Measurements from ENCODE around the gene CACNA2D4. TPM values are rescaled to one million over a fixed set of nuclear protein-coding genes. Genes with fewer than 3 reads are reported as not detected.

The CACNA2D4 gene
- total RNA-seq, 1 donor from 2014 or later = not detected

DNA sequence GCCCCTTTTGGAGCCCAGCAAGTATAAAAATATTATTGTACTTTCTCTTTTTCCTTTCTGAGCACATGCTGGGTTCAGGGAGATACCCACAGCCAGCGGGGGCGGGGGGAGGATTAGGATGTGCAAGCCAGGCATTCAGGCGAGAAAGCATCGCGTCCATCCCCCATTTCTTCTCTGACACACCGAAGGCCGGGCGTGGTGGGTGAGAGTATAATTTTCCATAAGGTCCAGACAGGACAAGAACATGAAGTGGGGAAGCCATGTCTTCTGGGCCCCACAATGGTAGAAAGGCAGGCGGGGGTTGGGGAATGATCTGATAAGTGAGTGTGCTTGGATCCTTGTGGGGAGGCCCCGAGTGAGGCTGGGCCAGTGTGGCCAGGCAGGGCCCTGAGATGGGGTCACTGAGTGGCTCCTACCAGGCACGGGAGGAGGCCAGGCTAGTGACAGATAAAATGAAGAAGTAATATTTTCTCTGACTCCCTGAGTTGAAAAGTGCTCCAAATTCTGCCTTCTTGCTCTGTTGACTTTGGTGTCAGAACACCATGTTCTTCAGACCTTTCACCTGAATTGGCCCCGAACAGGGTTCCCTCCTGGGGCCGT is 108.8 kb downstream of the CACNA2D4 start:
- Histone ChIP-seq H3K27me3 (no peaks in the 10 kb centered on the region), H3K36me3 (no peaks in the 10 kb centered on the region), H3K4me1 (peaks cover 0 to 6% of the 10 kb centered on the region in 2 donors), H3K27ac (no peak overlapping the region), H3K9me3 (no peaks in the 10 kb centered on the region), H3K4me3 (no peak overlapping the region)
- intact Hi-C loops (cut with DNase I) = no loop called here
- TF ChIP-seq, protein P1, sequence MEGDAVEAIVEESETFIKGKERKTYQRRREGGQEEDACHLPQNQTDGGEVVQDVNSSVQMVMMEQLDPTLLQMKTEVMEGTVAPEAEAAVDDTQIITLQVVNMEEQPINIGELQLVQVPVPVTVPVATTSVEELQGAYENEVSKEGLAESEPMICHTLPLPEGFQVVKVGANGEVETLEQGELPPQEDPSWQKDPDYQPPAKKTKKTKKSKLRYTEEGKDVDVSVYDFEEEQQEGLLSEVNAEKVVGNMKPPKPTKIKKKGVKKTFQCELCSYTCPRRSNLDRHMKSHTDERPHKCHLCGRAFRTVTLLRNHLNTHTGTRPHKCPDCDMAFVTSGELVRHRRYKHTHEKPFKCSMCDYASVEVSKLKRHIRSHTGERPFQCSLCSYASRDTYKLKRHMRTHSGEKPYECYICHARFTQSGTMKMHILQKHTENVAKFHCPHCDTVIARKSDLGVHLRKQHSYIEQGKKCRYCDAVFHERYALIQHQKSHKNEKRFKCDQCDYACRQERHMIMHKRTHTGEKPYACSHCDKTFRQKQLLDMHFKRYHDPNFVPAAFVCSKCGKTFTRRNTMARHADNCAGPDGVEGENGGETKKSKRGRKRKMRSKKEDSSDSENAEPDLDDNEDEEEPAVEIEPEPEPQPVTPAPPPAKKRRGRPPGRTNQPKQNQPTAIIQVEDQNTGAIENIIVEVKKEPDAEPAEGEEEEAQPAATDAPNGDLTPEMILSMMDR (IDR thresholded peaks at IDR 0.05) = no peak
- DNase-seq (ENCODE audit: low spot score in 2 of 2) = no peak

DNA sequence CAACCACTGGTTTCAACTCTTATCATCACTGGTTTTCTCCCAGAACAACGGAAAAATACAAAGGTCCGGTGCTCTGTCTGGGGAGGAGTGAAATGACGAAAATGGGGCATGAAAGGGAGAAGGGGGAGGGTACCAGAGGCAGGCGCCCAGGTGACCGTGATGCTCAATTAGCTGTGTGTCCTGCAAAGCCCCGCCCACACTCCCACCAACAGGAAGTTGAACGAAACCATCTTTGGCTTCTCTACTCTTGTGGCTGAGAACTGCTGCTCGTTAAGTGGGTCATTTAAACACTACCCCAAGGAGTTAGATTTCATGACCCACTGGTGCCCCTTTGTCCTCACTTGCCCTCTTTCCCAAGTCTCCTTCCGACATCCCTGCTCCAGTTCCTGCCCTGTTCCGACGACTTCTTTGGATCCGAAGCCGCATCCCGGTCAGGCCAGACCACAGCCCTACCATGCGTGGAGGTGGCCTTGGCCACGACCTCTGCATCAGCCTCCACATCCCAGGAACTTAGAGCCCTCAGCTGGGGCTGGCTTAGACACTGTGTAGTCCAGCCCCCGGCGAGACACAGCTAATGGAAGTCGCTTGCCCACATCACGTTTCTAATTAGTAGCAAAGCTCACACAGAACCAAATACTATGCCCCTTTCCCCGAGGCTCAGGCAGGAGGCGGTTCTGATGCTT is 109.5 kb downstream of the CACNA2D4 start:
- Histone ChIP-seq H3K4me3 (no peak overlapping the region), H3K36me3 (no peaks in the 10 kb centered on the region), H3K27me3 (no peaks in the 10 kb centered on the region), H3K9me3 (no peaks in the 10 kb centered on the region), H3K27ac (no peak overlapping the region), H3K4me1 (peaks cover 0 to 7% of the 10 kb centered on the region in 2 donors)
- DNase-seq (ENCODE audit: low spot score in 2 of 2) = no peak
- intact Hi-C loops (cut with DNase I) = no loop called here
- TF ChIP-seq, protein P1 (IDR thresholded peaks at IDR 0.05) = no peak

DNA sequence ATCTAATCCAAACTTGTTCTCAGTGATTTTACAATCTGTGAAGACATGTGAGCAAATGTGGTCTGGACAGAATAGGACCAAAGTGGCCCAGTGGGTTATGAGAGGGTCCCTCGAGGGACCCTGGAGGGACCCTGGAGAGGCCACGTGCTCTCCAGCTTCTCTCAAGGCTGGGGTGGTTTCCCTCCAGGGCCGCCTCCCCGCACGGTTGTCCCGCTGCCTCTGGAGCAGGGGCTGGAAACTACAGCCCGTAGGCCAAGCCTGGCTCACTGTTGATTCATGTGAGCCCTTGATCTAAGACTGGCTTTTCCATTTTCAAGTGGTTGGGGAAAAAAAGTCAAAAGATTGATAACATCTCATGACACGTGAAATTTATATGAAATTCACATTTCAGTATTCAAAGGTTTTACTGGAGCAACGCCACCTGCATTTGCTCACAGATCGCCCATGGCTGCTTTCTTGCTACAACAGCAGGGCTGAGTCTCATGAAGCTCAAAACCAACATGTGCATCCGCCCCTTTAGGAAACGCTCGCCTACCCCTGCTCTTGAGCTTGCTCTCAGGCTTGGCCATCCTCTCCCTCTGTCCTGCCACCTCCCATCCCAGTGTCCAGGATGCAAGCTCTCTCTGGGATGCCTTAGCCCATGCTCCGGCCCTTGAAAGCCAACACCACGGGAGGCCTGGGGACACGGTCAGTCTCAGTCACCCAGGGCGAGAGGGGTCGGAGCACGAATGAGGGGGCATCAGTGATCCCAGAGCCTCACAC is 110.2 kb downstream of the CACNA2D4 start:
- no peaks in the 10 kb centered on the region for H3K27me3 ChIP-seq
- TF ChIP-seq, protein P1 (IDR thresholded peaks at IDR 0.05) = no peak
- H3K36me3 ChIP-seq = no peaks in the 10 kb centered on the region
- H3K4me3 ChIP-seq = no peak overlapping the region
- H3K9me3 ChIP-seq = no peaks in the 10 kb centered on the region
- peaks cover 0 to 7% of the 10 kb centered on the region in 2 donors for H3K4me1 ChIP-seq
- no peak overlapping the region for H3K27ac ChIP-seq
- DNase-seq (ENCODE audit: low spot score in 2 of 2) = no peak
- intact Hi-C loops (cut with DNase I) = no loop called here

DNA sequence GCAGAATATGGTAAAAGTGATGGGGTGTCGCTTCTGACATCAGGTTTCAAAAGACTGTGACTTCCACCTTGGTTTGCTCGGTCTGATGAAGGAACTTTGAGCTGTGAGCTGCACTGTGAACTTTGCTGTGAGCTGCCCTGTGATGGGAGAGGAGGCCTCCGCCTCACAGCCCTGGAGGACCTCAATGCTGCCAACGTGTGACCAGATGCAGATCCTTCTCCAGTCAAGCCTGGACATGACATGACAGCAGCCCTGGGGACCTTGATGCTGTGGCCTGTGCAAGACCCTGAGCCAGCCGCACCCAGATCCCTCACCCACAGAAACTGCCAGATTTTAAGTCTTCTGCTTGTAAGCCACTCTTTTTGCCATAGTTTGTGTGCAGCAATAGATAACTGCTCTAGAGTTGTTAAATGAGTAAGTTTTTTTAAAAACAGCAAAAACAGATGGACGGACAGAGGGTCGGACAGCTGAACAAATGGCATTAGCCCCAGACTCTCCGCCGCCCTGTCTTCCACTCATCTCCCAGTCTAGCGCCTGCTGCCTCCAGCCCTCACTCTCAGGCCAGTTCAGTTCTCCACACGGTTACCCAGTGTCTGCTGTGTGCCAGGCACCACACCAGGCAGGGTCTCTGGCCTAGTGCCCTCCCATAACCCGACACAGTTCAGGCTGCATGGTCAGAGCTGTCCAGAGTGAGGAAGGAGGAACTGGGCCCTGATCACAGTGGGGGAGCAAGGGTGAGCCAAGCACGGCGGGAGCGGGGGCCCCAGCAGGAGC is 111.2 kb downstream of the CACNA2D4 start:
- Histone ChIP-seq H3K27me3 (no peaks in the 10 kb centered on the region), H3K4me3 (no peak overlapping the region), H3K36me3 (no peaks in the 10 kb centered on the region), H3K4me1 (peaks cover 0 to 7% of the 10 kb centered on the region in 2 donors), H3K9me3 (no peaks in the 10 kb centered on the region), H3K27ac (no peak overlapping the region)
- intact Hi-C loops (cut with DNase I) = no loop called here
- no peak for DNase-seq (ENCODE audit: low spot score in 2 of 2)
- TF ChIP-seq, protein P1 (IDR thresholded peaks at IDR 0.05) = no peak

DNA sequence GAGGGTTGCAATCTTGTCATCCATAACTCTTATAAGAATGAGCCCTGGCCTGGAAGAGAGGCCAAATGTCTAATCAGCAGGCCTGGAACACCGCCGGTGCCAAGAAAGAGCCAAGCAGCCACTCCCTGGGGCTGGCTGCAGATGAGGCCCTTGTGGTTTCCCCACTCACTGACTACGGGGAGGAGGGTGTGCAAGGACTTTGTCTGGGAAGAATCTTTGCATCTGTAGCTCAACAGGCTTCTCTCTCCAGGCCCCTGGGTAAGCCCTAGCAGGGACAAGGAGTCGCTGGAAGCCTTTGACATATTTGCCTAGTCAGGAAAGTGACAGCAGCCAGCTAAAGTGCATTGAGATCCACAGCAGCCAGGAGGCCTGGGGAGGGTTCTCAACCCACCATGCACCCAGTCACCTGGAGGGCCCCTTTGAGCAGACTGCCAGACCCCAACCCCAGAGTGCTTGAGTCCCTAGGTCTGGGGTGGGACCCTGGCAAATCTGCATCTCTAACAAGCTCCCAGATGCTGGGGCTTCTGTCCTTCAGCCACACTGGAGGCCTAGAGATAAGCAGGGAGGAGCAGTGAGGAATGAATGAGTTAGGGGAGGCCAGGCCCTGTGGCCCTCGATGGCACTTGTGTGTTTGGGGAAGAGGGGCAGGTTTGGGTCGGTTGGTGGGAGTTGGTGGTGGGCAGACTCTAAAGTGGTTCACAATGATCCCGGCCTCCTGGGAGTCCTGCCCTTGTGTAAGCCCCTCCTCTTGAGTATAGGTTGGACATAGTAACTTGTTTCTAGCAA is 112.0 kb downstream of the CACNA2D4 start:
- H3K4me1 ChIP-seq = peaks cover 0 to 7% of the 10 kb centered on the region in 2 donors
- TF ChIP-seq, protein P1 (IDR thresholded peaks at IDR 0.05) = no peak
- H3K36me3 ChIP-seq = no peaks in the 10 kb centered on the region
- no peaks in the 10 kb centered on the region for H3K9me3 ChIP-seq
- H3K27me3 ChIP-seq = no peaks in the 10 kb centered on the region
- no peak overlapping the region for H3K4me3 ChIP-seq
- DNase-seq (ENCODE audit: low spot score in 2 of 2) = no peak
- H3K27ac ChIP-seq = no peak overlapping the region
- intact Hi-C loops (cut with DNase I) = no loop called here

All from ascending aorta (tissue), 2 donors.